Breast epithelium (tissue), 4 donors: ENCODE results near the gene SERPINI1. TPM values are rescaled to one million over a fixed set of nuclear protein-coding genes. Genes with fewer than 3 reads are reported as not detected.

Source experiments
- DNase-seq, 2 donors: peaks; one replicate each; pipeline ENCODE4 v3.0.0-alpha.2; 2019; ENCODE audit warnings: low spot score in 2 of 2
- H3K27ac ChIP-seq, 2 donors: fragments of 200-600 bp; sonication (generic) in 1 of 2; one replicate each; pipeline ENCODE4 v1.5.1; 2016 to 2019; ENCODE audit warnings: mild to moderate bottlenecking in 1 of 2
- H3K27me3 ChIP-seq, 2 donors: fragments of 200-600 bp; sonication (generic) in 1 of 2; one replicate each; pipeline versions ENCODE4 v1.5.1 to v1.6.0; 2017 to 2019; ENCODE audit warnings: control low read depth in 1 of 2, mild to moderate bottlenecking in 1 of 2
- H3K36me3 ChIP-seq: fragments of 200-600 bp; one replicate; pipeline ENCODE4 v1.5.1; 2019
- H3K4me1 ChIP-seq, 2 donors: fragments of 200-600 bp; sonication (generic); one replicate each; pipeline ENCODE4 v1.5.1; 2016 to 2019; ENCODE audit warnings: control low read depth in 1 of 2
- H3K4me3 ChIP-seq, 3 donors: fragments of 200-600 bp; sonication (generic); 1 replicate in 2 of 3; 2 replicates in 1 of 3; pipeline ENCODE4 v1.5.1; 2016 to 2019; ENCODE audit warnings: mild to moderate bottlenecking in 3 of 3, moderate library complexity in 2 of 3
- H3K9me3 ChIP-seq, 2 donors: fragments of 200-600 bp; sonication (generic) in 1 of 2; one replicate each; pipeline ENCODE4 v1.5.1; 2016 to 2019; ENCODE audit warnings: control low read depth in 1 of 2
- CTCF ChIP-seq, 3 donors: fragments of 450-650 bp; IDR thresholded peaks; one replicate each; pipeline ENCODE4 v1.5.1; 2016 to 2017; ENCODE audit warnings: antibody characterized with exemption in 3 of 3, mild to moderate bottlenecking in 3 of 3, moderate library complexity in 3 of 3
- POLR2A ChIP-seq: fragments of 450-650 bp; IDR thresholded peaks from one replicate; pipeline ENCODE4 v1.6.1; 2016; ENCODE audit warnings: antibody characterized with exemption, mild to moderate bottlenecking, moderate library complexity
- POLR2AphosphoS5 ChIP-seq, 3 donors: sonication (generic); formaldehyde crosslinking; IDR thresholded peaks; one replicate each; pipeline ENCODE4 v1.6.1; 2017; ENCODE audit warnings: antibody characterized with exemption in 3 of 3
- intact Hi-C: fragments of 100-400 bp; cut with DNase I; formaldehyde crosslinking; loops from one replicate; pipeline ENCODE4 v1.15.1; 2023; ENCODE audit warnings: low total_unique reads
- total RNA-seq, 3 donors: library from RNA; depleted of rRNA; stranded (reverse); fragments of >200 nt; gene quantifications; one replicate each; pipeline ENCODE4 v1.1.0, GENCODE V29; 2016

SERPINI1 gene
- total RNA-seq, 3 donors from 2014 or later: 4.3 to 10.8 (median 6.3) TPM

GRCh38 chr3:167734498-167735232 lies 856 bp upstream of the SERPINI1 start, which contains the start of gene PDCD10:
Gene PDCD10, minus strand, starts transcription at chr3:167734892. Its CDS starts 14,735 bp downstream, at chr3:167720157.
- H3K9me3 ChIP-seq: no peaks in the 10 kb centered on the region
- H3K4me3 ChIP-seq: peak within 1 kb of the TSS; percentile 83 to 91 (median 89)
- H3K4me1 ChIP-seq: peaks cover 0 to 6% of the 10 kb centered on the region in 2 donors
- no peaks in the 10 kb centered on the region for H3K36me3 ChIP-seq
- peak within 1 kb of the TSS; percentile 93 to 96 for H3K27ac ChIP-seq
- intact Hi-C loops: no loop called here
- DNase-seq: peak; percentile 97 to 98
- H3K27me3 ChIP-seq: no peaks in the 10 kb centered on the region
- TF ChIP-seq POLR2A (no peak), CTCF (IDR thresholded peaks at IDR 0.05) (no peak), POLR2AphosphoS5 (IDR thresholded peaks at IDR 0.05) (peak; percentile 77 to 92 (median 81))

DNA sequence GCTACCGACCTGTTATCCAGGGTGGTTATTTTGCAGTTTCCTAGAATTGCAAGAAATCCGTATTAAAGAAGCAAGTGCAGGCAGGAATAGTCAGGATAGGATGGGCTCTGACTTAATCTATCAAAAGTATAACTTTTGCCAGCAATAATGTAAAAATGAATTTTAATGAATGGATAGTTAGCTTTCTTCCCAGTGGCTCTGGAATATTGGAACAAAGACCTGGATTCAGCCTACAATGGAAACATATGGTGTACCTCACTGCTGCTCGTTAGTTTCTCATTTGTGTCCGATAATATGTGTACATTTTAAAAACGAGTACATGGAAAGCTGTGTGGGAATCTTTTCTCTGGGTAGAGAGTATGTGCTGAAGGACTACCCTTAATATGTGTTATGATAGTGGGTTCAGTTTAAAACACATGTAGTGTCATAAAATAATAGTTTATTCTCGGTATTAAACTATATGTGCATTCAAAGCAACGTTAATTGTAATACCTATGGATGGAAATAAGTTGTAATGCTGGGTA lies 805 bp downstream of the SERPINI1 start:
- peak overlapping the region in 1 of 2 donors; percentile 93 for H3K27ac ChIP-seq
- intact Hi-C loops: no loop called here
- no peaks in the 10 kb centered on the region for H3K27me3 ChIP-seq
- no peak for TF ChIP-seq POLR2AphosphoS5 (IDR thresholded peaks at IDR 0.05)
- H3K4me3 ChIP-seq: peak overlapping the region; percentile 83 to 91 (median 89)
- no peaks in the 10 kb centered on the region for H3K36me3 ChIP-seq
- H3K4me1 ChIP-seq: peaks cover 0 to 6% of the 10 kb centered on the region in 2 donors
- H3K9me3 ChIP-seq: no peaks in the 10 kb centered on the region
- no peak for DNase-seq

- no peak for TF ChIP-seq CTCF (IDR thresholded peaks at IDR 0.05)
- no peak for TF ChIP-seq POLR2AphosphoS5 (IDR thresholded peaks at IDR 0.05)
- no peak for TF ChIP-seq POLR2A
- DNase-seq: no peak
- Histone ChIP-seq H3K27ac (no peak overlapping the region), H3K36me3 (no peaks in the 10 kb centered on the region), H3K27me3 (no peaks in the 10 kb centered on the region), H3K4me3 (no peak overlapping the region), H3K9me3 (no peaks in the 10 kb centered on the region), H3K4me1 (peaks cover 0 to 6% of the 10 kb centered on the region in 2 donors)
- intact Hi-C loops: no loop called here
Measured at GRCh38 chr3:167736997-167737396, 1.5 kb downstream of the SERPINI1 start.

- no peak for DNase-seq
- H3K36me3 ChIP-seq: no peaks in the 10 kb centered on the region
- no peaks in the 10 kb centered on the region for H3K9me3 ChIP-seq
- intact Hi-C loops: no loop called here
- no peaks in the 10 kb centered on the region for H3K27me3 ChIP-seq
- H3K4me1 ChIP-seq: peaks cover 0 to 5% of the 10 kb centered on the region in 2 donors
- H3K27ac ChIP-seq: no peak overlapping the region
- H3K4me3 ChIP-seq: no peak overlapping the region
- TF ChIP-seq POLR2A (no peak), CTCF (IDR thresholded peaks at IDR 0.05) (no peak), POLR2AphosphoS5 (IDR thresholded peaks at IDR 0.05) (no peak)
Measured at GRCh38 chr3:167738037-167738436, 2.5 kb downstream of the SERPINI1 start.

GRCh38 chr3:167739190-167739810 lies 3.8 kb downstream of the SERPINI1 start:
- intact Hi-C loops: no loop called here
- H3K9me3 ChIP-seq: no peaks in the 10 kb centered on the region

More at GRCh38 chr3:167739190-167739810, 3.8 kb downstream of the SERPINI1 start:
- Histone ChIP-seq H3K36me3 (no peaks in the 10 kb centered on the region), H3K27ac (no peak overlapping the region), H3K27me3 (no peaks in the 10 kb centered on the region), H3K4me1 (no peaks in the 10 kb centered on the region), H3K4me3 (no peak overlapping the region)
- no peak for DNase-seq
- TF ChIP-seq CTCF (IDR thresholded peaks at IDR 0.05): no peak
- no peak for TF ChIP-seq POLR2AphosphoS5 (IDR thresholded peaks at IDR 0.05)
- no peak for TF ChIP-seq POLR2A
